Gastrocnemius medialis (tissue), 4 donors: ENCODE measurements around the gene PPP1R37.

Experiments used
- CTCF ChIP-seq, 5 experiments: fragments of 450-650 bp in 3 of 5; fragments of 200-600 bp in 2 of 5; sonication (generic) in 2 of 5; IDR thresholded peaks in 4 of 5; conservative IDR thresholded peaks in 1 of 5; 1 replicate in 4 of 5; 2 replicates in 1 of 5; pipeline ENCODE4 v1.5.1; 2016 to 2019; ENCODE audit warnings: antibody characterized with exemption in 5 of 5, mild to moderate bottlenecking in 3 of 5, moderate library complexity in 3 of 5
- POLR2A ChIP-seq, 2 donors: fragments of 450-650 bp; IDR thresholded peaks; one replicate each; pipeline ENCODE4 v1.6.1; 2017; ENCODE audit warnings: antibody characterized with exemption in 2 of 2, mild to moderate bottlenecking in 2 of 2, moderate library complexity in 2 of 2

- peak in 4 of 5 experiments; percentile 25 to 43 (median 28) for TF ChIP-seq CTCF (IDR thresholded peaks at IDR 0.05 in 4 of 5, conservative IDR thresholded peaks at IDR 0.05 in 1 of 5)
- no peak for TF ChIP-seq POLR2A (IDR thresholded peaks at IDR 0.05)
These were observed 38.1 kb downstream of the PPP1R37 start for GRCh38 chr19:45130888-45131615.
